AG08395 (cell line): ENCODE data around the gene TTC19.
"Not testable (repeated sequence)": the region's sequence is repeated elsewhere in the genome, so short reads cannot be mapped to it uniquely, and the experiment has no call there.

Experiments used
- DNase-seq: peaks from one replicate; pipeline ENCODE4 v3.0.0; 2012; ENCODE audit warnings: mixed read lengths, low spot score

TTC19 gene

DNA sequence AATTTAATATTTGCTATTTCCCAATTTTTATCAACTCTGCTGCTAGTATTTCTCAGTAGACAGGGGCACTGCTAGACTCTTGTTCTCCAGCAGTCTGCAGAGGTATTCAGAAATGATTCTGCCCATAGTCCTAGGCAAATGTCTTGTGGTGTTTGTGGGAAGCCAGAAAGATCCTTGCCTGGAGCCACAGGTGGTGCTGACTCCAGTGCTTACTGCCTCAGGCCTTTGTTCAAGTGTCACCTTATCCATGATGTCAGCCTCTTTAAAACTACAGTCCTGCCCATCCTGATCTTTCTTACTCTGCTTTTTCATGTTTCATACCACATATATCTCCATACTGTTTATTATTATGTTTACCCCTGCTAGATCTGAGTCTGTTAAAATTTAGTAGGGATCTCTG is 26.6 kb upstream of the TTC19 start:
- no peak for DNase-seq

DNA sequence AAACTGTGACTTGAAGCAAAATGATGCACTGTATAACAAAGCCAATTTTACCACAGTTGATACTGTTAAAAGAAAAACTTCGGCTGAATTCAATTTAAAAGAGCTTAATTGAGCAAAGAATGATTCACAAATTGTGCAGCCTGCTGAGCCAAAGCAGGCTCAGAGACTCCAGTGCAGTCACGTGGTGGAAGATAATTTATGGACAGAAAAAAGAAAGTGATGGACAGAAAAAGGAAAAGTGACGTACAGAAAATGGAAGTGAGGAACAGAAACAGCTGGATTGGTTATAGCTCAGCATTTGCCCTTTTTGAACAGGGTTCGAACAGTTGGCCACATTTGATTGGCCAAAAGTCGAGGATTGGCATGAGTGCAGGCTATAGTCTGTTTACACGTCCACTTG is 25.8 kb upstream of the TTC19 start:
- DNase-seq, result no peak

DNA sequence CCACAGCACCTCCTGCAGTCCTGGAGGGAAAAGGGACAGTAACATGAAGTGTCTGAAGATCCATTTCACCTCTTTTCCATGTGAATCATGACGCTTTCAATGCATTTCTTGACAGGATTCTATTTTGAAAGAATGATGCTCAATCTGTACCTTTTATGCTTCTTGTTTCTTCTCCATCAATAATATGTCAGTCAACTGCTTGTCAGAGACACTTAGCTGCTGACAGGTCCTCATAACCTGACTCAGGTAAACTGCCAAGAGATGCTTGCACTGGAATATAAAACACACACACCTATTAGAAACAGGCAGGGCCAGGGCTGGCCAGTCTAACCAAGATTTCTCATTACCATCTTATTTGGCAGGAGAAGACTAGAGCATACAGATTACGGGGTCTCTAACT is 21.7 kb upstream of the TTC19 start:
- no peak for DNase-seq

DNA sequence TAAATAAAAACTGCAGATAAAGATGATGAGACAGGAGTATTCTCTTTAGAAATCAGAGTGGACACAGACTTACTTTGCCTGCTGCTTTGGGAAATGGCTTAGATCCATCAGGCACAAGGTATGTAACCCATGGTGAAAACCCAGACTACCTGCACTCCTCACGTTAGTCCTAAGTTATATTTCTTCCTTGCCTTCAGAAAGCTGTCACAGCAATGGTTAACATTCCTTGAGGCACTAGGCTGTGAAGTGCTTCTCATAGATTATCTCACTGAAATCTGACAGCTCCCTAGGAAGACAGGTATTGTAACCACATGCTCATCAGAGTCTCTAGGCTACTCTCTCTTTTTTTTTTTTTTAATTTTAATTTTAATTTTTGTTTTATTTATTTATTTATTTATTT is 21.0 kb upstream of the TTC19 start:
- no peak for DNase-seq

DNA sequence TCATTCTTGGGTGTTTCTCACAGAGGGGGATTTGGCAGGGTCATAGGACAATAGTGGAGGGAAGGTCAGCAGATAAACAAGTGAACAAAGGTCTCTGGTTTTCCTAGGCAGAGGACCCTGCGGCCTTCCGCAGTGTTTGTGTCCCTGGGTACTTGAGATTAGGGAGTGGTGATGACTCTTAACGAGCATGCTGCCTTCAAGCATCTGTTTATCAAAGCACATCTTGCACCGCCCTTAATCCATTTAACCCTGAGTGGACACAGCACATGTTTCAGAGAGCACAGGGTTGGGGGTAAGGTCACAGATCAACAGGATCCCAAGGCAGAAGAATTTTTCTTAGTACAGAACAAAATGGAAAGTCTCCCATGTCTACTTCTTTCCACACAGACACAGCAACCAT is 20.6 kb upstream of the TTC19 start:
- not testable (repeated sequence) for DNase-seq

DNA sequence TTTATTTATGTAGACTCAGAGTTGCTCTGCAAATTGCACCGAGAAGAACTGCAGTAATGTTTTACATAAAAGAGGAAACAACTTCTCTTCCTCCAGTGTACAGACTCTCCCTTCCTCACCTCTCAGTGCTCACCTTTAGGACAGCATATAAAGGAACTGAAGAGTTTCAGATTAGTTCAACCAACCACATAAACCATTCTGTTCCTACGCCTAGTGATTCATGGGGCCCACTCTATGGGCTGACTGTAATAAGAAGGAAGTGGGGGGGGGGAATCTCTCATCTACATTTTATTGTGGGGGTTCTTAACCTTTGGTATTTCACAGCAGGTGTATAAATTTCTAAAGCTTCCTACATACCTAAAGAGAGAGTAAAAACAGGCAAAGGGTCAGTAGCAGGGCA is 18.4 kb upstream of the TTC19 start:
- no peak for DNase-seq

DNA sequence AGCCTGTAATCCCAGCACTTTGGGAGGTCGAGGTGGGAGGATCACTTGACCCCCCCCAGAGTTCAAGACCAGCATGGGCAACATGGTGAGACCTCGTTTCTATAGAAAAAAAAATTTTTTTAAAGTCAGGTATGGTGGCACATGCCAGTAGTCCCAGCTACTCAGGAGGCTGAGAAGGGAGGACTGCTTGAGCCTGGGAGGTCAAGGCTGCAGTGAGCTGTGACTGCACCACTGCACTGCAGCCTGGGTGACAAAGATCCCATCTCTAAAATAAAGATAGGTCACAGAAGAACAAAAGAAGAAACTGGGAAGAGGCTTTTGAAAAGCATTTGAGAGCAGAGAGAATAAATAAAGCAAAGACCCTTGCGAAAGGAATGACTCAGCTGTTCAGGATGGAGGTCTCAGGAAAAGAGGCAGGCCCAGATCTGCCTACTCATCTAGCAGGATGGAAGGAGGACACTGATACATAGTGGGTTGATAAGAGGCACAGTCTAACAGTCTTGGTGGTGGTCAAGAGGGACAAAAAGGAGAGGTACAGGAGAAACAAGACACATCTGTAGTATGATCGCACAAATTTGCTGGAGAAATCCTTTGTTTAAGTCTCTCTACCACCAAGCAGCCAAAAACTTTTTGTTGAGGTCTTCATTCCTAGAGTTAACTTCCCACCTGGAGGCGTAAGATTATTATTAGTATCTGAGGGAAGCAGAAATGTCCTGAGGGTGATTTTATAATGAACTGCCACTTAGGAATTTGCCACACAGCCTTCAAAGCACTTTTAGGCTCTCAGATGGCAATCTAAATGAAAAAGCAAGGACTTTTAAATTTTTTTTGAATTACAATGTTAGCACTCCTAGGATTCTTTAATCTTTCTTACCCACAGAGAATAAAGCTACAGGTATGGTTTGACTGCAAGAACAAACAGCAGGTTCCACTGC is 17.7 kb upstream of the TTC19 start:
- DNase-seq, result peak; percentile 9

DNA sequence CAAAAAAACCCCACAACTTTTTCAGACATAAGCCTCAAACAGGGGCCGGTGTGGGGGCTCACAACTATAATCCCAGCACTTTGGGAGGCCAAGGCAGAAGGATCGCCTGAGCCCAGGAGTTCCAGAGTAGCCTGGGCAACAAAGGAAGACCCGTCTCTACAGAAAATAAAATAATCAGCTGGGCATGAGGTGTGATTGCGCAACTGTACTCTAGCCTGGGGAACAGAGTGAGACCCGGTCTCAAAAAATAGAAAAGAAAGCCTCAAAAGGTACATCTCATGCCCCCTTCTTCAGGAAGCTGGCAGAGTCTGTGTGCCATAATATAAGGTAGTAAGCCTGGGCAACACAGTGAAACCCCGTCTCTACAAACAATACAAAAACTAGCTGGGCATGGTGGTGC is 3.3 kb upstream of the TTC19 start:
- DNase-seq, result no peak

DNA sequence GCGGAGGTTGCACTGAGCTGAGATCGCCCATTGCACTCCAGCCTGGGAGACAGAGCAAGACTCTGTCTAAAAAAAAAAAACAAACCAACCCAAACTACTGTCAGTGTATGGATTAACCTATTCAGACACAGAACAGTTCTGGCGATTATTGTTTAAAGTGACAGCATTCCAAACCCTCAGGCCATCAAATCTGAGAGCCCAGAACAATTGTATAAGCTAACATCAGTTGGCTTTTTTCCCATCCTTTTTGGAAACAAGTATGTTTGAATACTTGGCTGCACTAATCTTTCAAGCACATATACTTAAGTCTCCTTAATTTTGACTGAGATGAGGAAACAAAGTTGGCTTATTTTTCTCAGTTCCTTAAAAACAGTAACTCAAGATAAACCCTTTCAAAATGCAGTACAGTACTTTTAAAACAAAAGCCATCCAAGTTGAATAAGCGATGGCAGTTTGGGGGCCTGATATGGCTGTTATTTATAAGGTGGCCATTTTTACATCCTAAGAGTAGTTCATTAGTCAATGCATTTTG is 1.5 kb upstream of the TTC19 start:
- no peak for DNase-seq

DNA sequence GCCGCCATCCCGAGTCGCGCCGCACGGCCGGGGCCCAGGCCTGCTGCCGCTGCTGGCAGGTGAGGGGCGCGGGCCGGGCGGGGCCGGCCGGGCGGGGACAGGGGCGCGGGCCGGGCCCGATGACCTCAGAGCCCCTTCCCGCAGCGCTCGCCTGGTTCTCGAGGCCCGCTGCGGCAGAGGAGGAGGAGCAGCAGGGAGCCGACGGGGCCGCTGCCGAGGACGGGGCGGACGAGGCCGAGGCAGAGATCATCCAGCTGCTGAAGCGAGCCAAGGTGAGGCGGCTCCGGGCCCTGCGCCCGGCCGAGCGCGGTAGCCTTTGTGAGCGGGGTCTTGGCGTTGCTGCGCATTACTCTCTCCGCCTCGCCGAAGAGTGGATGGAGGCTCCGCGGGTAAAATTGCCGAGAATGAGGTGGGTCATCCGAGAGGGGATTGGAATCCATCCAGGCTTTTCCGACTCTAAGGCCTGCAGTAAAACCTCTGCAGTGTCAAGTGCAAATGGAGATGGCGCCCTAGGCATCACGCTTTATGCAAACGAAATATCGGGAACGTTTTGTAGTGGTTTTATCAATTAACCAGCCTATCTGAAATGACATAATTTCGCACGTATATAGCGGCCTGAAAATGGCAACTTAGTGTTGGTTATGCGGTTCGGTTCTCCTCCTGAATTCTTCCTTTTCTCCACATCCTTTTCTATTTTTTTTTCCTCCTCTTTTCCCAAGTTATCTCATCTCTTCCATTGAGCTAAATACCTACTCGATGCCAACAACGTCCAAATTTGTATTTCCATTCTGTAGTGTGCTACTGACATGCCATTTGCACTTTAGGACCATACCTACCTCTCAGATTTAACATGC is 577 bp downstream of the TTC19 start:
- peak; percentile 41 for DNase-seq

DNA sequence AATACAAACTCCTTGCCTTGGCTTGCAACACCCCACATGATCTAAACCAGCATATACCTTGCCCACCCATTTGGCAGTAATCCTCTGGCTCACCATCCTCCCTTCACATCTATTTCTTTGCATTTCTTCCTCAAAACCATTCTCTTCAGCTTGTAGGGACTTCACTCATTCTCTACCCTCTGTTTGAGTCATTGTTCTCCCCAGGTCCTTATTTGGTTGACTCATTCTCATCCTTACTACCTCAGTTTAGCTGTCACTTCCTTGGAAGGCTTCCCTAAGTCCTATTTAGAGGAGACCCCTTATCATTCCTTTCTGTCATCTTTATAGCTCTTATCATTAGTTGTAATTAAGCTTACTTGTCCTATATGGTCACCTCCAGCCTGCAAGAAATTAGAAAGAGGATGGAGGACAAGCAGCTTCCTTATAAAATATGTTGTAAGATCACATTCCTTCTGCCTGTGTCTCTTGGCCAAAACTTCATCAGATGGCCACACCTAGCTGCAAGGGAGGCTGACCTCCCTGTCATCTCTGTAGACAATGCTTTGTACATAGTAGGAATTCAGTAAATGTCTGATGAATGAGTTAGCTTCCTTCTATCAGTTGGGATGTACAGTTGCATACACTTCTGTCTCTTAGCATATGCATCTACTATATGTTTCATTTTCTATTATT is 1.7 kb downstream of the TTC19 start:
- DNase-seq, result no peak

DNA sequence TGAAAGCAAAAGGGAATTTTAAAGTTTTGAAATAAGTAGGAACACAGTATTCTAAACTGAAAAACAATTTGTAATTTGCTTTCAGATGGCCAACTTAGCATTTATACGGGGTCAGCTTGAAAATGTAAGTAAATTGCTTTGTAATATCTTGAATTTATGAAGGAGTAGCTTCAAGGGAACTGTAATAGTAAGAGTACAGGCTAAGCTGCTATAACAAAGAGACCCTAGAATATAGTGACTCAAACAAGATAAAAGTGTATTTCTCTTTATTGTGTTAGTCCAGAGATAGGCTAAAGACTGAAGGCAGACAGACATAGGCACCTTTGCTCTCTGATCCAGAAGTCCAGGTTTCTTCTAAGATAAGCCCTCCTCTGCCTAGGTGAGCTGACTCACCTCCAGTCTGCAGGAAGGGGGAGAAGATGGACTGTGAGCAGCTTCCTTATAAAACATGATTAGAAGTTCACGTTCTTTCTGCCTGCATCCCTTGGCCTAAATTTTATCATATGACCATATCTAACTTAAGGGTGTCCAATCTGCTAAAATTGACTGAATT is 3.2 kb downstream of the TTC19 start:
- DNase-seq, result no peak

DNA sequence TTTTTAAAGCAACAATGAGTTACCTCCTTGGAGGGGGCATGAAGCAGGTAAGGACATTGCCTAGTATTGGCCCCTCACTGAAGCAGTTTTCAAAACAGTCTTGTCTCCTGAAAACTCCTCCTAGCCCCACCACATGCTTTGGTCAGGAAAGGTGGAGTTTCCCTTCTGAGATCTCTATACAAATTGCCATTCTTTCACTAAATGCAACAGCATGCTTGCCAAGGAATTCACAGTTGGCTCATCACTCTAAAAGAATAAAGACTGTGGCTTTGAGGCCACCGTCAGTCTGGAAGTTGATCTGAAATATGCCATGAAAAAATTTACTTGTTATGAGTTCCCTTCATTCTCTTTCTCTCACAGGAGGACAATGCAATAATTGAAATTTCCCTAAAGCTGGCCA is 4.2 kb downstream of the TTC19 start:
- DNase-seq, result no peak

DNA sequence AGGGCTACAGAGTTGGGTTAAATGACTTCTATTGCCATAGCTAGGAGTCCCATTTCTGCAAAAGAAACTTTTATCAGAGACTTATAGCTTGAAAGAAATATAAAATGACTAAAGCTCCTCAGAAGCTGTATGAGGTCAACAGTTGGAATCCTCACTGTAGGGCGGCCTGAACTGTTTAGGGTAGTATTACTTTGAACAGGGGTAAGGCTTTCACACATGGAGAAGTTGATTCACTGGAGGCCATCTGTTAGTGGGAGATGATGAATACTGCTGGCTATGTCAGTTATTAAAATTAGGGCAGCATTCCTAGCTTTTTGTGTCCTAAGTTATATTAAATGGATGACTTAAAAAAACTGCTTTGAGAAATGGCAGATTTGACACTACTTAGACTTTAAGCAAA is 6.0 kb downstream of the TTC19 start:
- no peak for DNase-seq

DNA sequence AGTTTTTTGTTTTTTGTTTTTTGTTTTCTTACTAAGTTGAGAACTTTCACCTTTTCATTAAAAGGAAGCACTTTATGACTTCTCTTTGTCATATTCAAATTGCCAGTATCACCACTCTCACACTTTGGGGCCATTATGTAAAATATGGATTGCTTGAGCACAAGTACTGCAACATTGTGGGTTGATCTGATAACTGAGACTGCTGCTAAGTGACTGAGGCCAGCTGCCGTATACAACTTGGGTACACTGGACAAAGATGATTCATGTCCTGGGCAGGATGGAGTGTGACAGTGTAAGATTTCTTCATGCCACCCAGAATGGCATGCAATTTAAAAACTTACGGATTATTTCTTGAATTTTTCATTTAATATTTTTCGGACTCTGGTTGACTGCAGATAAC is 7.8 kb downstream of the TTC19 start:
- DNase-seq, result no peak

DNA sequence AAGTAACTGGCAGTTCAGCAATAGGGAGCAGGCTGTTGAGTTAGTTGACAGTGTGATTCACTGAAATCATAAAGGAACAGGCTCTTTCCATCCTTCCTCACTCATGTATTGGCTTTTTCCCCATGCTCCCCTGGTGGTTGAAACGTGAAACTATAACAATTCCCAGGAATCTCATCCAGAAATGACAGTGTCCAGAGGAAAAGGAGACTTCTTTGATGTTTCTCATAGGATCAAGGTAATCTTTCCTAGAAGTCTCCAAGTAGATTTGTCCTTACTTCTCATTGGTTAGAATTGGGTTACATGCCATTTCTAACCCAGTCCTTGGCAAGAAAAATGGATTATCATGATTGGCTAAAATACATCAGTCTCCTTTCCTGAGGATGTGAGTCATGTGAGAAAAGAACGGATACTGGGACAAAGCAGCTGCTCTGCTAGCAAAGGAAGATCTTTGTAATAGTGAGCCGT is 14.4 kb downstream of the TTC19 start:
- DNase-seq, result peak; percentile 53

DNA sequence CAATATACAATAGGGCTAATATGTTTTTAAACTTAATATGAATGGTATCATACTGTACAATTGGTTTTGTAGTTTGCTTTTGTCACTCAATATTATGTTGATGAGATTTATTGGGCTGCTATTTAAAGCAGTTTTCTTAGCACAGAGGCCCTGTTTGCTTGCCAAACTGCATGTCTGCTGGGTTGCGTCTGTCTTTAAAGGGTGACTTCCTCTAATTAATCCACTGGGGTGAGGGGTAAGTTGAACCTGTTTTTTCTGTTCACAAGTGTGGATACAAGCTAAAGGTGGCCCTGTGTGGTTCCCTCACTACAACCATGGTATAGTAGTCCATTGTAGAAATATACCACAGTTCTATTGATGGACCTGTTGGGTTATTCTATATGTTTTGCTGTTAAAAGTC is 19.7 kb downstream of the TTC19 start:
- no peak for DNase-seq

DNA sequence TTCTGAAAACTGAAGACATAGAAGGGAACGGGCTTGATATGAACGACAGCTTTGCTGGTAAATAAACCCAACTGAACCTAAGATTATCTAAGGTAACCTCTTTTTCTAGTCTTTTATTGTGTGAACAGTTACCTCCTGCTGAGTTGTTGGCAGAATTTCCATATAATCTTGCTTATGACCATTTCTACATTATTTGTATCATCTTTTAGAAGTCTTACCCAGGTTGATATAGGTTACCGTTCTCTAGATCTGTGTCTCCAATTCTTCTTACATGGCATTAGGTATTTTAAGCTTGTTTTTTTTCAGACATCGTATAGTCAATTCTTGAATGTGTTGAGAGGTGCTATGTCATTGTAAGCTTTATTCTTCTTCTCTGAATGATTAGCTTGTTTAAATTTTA is 24.3 kb downstream of the TTC19 start:
- no peak for DNase-seq

DNA sequence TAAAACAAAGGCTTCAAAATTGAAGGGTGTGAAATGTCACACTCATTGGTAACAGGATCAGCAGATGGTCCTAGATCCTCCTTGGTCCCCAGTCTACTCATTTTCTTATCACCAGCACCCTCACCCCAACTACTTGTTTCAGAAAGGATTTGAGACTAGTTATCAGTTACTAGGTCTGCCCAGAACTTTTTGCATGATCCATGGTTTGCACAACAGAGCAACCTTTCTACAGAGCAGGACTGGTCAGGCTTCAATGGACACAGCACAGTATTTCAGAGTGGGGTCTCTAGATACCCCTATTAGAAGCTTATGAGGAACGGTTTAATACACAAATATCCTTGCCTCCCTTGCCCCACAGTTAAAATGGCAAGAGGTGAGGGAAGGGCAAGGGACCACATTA is 25.6 kb downstream of the TTC19 start:
- no peak for DNase-seq

DNA sequence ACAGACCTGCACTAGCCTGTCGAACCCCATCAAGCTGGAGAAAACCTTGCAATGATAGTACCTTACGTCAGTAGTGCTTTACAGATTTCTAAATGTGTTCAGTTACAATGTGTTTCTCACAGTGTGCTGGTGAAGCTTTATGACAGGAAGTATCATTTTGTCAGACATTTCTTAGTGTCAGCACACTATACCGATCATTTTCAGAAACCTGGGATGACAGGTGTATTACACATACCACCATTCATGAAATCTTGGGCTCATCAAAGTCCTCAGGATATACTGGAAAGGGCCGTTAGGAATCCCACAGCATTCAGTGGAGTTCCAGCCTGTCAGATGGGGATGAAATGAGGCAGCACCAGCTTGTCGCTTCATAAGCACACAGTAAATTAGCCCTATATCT is 27.3 kb downstream of the TTC19 start:
- no peak for DNase-seq

DNA sequence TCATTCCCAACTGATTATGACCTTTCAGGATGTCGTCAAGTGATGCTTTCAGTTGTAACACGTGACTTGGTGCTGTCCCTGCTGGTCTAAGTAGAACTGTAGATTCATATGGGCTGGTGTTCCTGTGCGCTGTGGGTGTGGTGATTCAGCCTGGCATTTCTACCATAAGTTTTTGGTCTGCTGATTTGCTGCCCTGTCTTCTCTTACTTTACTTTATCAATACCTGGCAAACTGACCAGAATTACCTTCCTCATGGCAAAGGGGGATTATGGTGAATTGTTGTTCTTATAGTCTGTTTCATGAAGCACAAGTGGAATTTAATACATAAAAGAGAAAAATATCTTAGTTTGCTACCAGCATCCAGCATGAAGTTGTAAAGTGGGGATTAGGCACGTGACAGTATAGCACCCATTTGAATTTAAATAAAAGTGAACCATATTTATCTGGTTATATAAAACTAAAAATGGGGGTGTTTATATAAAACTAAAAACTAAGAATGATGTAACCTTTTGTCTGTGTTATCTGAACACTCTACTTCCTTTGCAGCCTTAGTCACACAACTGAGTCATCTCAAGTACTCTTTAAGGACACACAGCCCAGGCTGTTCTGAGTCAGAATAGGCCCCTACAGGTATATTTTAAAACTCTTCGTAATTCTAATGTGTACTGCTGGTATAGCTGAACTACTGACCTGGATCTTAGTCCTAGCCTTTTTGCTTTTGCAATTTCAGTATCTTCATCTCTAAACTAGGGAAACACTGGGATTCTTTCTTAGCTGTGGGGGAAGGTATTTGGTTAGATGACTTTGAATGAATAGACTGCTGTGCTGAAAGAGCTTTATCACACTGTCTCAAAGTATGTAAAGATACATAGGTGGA is 28.3 kb downstream of the TTC19 start:
- DNase-seq, result peak; percentile 90
